NCI-H1930 (cell line): ENCODE measurements around the gene ENGASE.

Experiments
- DNase-seq, 2 experiments: peaks; one replicate each; lab custom pipeline; 2025; lab: John Stamatoyannopoulos, UW

ENGASE gene

GRCh38 chr17:79094261-79094660, 19.6 kb downstream of the ENGASE start:
- DNase-seq = no peak

- no peak for DNase-seq
Observed at GRCh38 chr17:79095345-79096055, 20.9 kb downstream of the ENGASE start.

- no peak for DNase-seq
Observed at GRCh38 chr17:79096477-79096876, 21.9 kb downstream of the ENGASE start.

- no peak for DNase-seq
Observed at GRCh38 chr17:79097226-79098055, 22.8 kb downstream of the ENGASE start.

- no peak for DNase-seq
Observed at GRCh38 chr17:79098282-79098867, 23.8 kb downstream of the ENGASE start.

DNA sequence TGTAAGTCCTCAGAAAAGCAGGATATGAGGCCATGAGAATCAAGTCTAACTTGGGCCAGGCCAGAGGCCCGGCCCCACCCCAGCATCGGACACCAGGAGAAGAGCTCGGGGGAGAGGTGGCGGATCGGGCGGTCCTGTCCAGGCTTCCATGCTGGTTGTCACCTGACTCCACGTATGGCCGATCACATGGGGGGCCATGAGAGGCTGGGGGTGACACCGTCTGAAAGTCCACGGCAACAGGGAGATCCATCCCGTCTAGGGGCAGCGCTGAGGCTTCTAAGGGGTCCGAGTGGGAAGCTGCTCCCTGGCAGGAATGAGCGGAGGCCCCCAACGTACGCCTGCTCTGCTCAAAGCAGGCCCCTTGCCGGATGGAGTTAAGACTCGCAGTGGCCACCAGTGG, 25.8 kb downstream of the ENGASE start:
- DNase-seq = no peak

GRCh38 chr17:79101111-79101673, 26.6 kb downstream of the ENGASE start:
- DNase-seq = no peak

DNA sequence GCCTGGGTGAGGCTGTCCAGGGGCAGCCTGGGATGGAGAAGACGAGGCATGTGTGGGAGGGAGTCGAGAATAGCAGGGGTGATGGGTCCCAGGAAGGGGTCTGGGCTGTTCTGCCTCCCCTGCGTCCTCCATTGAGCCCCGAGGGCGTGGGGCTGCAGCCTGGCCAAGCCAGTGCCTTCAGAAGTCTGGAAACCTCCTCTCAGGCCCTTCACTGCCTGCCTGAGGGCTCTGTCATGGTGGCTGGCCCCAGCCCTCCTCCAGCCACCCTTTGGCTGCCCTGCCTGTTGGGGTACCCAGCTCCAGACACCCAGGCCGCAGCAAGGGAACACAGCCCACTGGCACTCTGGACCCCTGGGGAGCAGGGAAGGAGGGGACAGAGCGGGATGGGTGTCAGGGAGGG, 27.6 kb downstream of the ENGASE start:
- DNase-seq = no peak

GRCh38 chr17:79104898-79105600, 30.4 kb downstream of the ENGASE start:
- DNase-seq = no peak

- no peak for DNase-seq
Observed at GRCh38 chr17:79105937-79106336, 31.3 kb downstream of the ENGASE start.

- DNase-seq = no peak
Observed at GRCh38 chr17:79106958-79107357, 32.3 kb downstream of the ENGASE start.

- DNase-seq = no peak
Observed at GRCh38 chr17:79107499-79108231, 33.0 kb downstream of the ENGASE start.

DNA sequence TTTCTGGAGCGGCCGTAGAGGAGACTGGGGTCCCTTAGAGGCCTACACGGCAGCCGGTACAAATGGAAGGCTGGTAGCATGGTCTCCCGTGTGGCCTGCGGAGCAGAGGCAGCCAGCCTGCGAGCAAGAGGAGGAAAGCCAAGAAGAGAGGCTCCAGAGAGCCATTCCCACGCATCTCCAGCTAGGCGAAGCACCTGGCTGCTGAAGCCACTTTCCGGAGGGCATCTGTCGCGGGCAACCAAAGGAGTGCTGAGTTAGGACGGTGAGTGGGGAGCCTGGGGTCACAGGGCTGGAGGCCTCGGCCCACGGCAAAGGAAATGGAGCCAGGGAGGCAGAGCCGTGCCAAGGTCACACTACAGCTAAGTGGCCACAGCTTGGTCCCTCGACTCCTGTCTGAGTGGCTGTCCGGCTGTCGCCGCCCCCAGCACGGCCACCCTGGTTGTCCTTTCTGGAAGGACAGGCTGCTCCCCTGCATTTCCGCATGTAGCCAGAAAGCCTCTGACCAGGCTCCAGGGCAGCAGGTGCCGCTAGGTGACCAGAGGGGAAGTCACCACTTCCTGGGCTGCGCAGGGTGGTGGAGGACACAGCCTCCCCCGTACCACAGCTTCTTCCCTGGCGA, 33.7 kb downstream of the ENGASE start:
- no peak for DNase-seq

DNA sequence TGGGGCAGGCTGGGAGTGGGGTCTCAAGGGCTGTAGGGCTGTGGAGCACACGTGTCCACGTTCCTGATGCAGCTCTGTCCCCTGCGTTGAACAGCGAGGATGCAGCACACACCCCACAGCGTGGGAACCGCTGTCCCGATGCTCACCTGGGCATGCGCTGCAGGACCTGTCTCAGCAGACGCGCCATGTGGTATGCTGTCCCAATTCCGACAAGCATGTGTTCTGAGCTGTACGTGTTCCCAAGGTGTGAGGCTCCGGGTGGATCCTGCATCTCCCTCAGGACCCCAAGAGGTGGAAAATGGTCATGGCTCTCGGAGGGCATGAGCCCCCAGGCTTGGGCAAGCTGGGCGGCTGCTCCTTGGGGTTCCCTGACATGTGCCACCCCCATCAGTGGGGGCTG, 34.2 kb downstream of the ENGASE start:
- no peak for DNase-seq

DNA sequence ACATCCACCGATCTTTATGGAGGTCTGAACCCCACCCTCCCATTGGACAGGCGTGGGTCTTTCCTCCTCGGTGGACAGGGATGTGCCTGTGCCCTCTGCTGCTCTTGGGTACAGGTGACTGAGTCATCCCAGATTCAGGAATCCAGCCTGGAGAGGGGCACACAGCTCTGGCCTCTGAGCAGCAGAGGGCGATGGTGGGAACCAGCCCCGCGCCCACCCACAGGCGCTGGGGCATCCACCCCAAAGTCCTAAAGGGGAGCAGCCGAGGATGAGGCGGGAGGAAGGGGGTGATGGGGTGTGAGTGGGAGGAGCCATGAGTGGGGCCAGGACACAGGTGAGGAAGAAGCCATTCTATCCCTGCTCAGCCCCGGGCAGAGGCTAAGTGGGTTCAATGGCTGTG, 35.0 kb downstream of the ENGASE start:
- no peak for DNase-seq

DNA sequence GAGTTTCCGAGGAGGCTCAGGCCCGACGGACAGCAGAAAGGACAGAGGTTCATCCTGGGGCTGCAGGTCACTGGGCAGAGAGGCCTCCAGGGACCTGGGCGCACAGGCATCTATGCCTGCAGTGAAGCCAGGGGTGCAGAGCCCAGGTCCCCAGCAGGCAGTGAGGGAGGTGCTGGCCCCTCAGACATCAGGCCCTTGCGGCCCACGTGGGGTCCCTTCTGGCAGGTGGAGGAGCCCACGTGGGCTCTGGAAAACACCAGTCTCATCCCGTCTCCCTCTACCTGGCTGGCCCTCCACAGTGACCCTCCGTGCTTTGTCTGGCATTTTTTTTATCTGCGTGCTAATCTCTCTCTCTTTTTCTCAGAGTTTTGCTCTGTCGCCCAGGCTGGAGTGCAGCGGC, 36.5 kb downstream of the ENGASE start:
- no peak for DNase-seq

DNA sequence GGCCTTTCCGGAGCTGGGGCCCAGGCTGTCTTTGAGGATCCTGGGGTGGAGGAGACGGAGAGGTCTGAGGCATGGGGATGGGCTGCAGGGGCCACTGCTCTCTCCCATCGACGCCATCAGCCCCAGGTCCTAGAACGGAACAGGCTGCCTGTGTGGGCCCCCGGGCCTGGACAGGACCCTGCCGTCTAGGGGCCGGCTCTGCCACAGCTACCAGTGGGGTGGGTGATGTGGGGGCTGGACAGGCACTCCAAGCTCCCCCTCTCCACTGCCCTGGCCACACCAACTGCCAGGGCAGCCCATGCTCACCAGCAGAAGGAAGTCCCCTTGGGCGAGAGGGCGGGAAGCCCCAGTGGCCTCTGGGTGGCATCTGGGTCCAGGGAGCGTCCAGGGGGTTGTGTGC, 37.8 kb downstream of the ENGASE start:
- no peak for DNase-seq

DNA sequence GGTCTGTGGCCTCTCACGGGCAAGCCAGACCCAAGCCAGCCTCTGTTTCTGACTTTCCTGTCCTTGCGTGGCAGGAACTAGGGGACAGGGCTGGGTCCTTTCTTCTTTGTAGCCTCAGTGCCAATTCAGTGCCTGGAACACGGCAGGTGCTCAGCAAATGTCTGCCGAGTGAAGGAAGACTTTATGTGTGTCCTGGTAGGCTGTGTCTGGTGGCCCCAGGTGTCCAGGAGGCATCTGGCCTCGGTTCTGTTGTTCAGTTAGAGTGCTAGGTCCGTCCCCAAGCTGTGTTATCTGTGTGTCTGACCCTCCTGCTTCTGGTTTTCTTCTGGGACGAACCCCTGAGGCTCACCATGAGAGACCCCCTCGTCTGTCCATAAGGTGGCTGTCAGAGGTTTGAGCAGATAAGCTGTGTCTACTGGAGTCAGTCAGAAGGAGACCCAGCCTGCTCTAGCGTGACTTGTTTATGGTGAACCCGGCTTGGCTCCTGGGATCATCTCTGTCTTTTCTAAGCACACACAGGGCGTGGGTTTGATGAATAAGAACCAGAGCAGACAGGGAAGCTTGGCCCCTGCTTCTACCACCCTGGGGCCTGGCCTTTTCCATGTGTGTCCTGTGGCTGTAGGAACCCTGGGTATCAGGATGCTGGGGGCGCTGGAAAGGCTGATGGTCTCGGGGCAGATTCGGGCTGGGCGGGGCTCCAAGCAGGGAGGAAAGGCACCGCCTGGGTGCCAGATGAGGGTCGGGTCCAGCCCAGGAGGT, 39.3 kb downstream of the ENGASE start:
- no peak for DNase-seq

DNA sequence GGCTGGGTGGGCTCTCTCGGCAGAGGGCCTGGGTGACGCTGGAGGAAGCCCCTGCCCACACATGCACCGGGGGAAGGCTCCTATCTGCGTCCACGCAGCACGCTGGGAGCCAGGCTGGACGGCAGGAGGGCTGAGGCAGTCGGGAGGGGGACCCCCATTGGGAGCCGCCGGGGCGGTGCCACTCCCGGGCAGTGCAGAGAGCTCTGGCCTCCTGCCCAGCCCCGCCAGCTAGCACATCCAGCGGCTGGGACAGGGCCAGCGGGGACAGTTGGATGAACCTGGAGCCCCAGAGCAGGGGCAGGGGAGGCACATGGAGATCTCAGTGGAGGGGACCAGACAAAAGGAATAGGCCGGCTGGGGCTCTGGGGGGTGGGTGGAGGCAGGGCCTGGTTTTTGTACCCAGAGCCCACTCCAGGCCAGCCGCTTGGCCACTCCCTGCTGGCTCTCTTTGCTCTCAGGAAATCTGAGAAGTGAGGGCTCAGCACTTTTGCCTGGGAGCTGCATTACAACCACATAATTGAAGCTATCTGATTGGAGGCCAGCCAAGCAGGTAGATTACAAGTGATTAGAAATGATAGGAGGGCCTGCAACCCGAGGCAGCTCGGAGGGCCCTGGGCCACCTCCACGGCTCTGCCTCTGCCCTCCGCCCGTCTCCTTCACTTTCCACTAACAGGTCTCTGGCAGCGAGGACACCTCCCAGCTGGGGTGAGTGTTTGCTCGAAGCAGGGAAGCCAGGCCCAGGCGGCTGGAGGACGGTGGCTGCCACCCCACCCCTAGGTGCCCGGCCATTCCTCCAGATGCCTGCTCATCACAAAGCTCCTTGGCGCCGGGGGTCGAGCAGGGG, 40.1 kb downstream of the ENGASE start:
- no peak for DNase-seq
